Tibial artery (tissue), 4 donors: ENCODE data around the gene MUC6.
A peak's percentile ranks its signal among the peaks of the same experiment; 100 is the strongest.

Experiments
- DNase-seq, 2 donors: peaks; one replicate each; pipeline ENCODE4 v3.0.0-alpha.2; 2019
- H3K27ac ChIP-seq, 2 donors: fragments of 200-600 bp; sonication (generic) in 1 of 2; 1 replicate in 1 of 2; 2 replicates in 1 of 2; pipeline ENCODE4 v1.5.1; 2018 to 2019; ENCODE audit warnings: mild to moderate bottlenecking in 1 of 2
- H3K27me3 ChIP-seq, 2 donors: fragments of 200-600 bp; sonication (generic) in 1 of 2; one replicate each; pipeline versions ENCODE4 v1.5.1 to v1.6.0; 2016 to 2019
- H3K36me3 ChIP-seq, 3 donors: fragments of 200-600 bp; sonication (generic) in 2 of 3; one replicate each; pipeline ENCODE4 v1.5.1; 2016 to 2019; ENCODE audit warnings: mild to moderate bottlenecking in 2 of 3
- H3K4me1 ChIP-seq, 4 donors: fragments of 200-600 bp; sonication (generic) in 2 of 4; 1 replicate in 3 of 4; 2 replicates in 1 of 4; pipeline ENCODE4 v1.5.1; 2016 to 2019
- H3K4me3 ChIP-seq, 2 donors: fragments of 200-600 bp; sonication (generic) in 1 of 2; 1 replicate in 1 of 2; 2 replicates in 1 of 2; pipeline ENCODE4 v1.5.1; 2018 to 2019; ENCODE audit warnings: mild to moderate bottlenecking in 2 of 2
- H3K9me3 ChIP-seq, 3 donors: fragments of 200-600 bp; sonication (generic) in 1 of 3; one replicate each; pipeline ENCODE4 v1.5.1; 2016 to 2019
- intact Hi-C: fragments of 100-400 bp; cut with DNase I; formaldehyde crosslinking; loops from one replicate; pipeline ENCODE4 v1.15.0; 2023; ENCODE audit warnings: low total_unique reads
- TF ChIP-seq, protein P1 (sequence below), 2 experiments: fragments of 200-600 bp in 1 of 2; fragments of 450-650 bp in 1 of 2; IDR thresholded peaks; one replicate each; pipeline ENCODE4 v1.5.1; 2017 to 2019; ENCODE audit warnings: antibody characterized with exemption in 2 of 2, mild to moderate bottlenecking in 1 of 2, moderate library complexity in 1 of 2

Gene MUC6

DNA sequence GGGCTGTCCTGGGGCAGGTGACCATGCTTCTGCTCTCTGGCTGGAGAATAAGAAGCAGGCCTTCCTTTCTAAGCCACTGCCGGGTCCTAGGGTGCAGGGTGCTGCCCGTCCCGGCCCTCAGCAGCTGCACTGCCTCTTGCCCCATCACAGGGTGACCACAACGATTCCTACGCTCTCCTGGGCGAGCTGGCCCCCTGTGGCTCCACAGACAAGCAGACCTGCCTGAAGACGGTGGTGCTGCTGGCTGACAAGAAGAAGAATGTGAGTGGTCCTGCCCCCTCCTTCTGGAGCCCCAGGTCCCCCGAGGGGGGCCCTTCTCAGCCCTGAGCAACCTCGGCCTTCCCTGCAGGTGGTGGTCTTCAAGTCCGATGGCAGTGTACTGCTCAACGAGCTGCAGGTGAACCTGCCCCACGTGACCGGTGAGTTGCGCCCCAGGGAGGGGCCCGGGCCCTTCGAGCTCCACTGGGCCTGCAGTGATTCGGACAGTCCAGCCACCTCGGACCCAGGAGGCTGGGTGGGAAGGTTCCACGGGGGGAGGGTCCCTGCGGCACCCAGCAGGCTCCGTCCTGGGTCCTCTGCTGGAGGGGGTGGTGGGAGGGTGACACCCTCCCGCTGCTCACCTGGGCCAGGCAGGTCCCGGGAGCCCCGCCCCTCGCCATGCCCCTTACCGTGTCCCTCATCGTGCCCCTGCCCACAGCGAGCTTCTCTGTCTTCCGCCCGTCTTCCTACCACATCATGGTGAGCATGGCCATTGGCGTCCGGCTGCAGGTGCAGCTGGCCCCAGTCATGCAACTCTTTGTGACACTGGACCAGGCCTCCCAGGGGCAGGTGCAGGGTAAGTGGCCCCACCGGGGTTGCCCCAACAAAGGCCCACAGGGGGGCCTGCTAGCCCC is 46.5 kb upstream of the MUC6 start:
- peak in 1 of 2 donors; percentile 55 for DNase-seq
- Histone ChIP-seq H3K9me3 (no peaks in the 10 kb centered on the region), H3K4me1 (no peaks in the 10 kb centered on the region), H3K4me3 (no peak overlapping the region), H3K36me3 (no peaks in the 10 kb centered on the region), H3K27ac (no peak overlapping the region), H3K27me3 (peaks cover 0 to 53% of the 10 kb centered on the region in 2 donors)
- TF ChIP-seq, protein P1, sequence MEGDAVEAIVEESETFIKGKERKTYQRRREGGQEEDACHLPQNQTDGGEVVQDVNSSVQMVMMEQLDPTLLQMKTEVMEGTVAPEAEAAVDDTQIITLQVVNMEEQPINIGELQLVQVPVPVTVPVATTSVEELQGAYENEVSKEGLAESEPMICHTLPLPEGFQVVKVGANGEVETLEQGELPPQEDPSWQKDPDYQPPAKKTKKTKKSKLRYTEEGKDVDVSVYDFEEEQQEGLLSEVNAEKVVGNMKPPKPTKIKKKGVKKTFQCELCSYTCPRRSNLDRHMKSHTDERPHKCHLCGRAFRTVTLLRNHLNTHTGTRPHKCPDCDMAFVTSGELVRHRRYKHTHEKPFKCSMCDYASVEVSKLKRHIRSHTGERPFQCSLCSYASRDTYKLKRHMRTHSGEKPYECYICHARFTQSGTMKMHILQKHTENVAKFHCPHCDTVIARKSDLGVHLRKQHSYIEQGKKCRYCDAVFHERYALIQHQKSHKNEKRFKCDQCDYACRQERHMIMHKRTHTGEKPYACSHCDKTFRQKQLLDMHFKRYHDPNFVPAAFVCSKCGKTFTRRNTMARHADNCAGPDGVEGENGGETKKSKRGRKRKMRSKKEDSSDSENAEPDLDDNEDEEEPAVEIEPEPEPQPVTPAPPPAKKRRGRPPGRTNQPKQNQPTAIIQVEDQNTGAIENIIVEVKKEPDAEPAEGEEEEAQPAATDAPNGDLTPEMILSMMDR (IDR thresholded peaks at IDR 0.05): no peak
- intact Hi-C loops: no loop called here

DNA sequence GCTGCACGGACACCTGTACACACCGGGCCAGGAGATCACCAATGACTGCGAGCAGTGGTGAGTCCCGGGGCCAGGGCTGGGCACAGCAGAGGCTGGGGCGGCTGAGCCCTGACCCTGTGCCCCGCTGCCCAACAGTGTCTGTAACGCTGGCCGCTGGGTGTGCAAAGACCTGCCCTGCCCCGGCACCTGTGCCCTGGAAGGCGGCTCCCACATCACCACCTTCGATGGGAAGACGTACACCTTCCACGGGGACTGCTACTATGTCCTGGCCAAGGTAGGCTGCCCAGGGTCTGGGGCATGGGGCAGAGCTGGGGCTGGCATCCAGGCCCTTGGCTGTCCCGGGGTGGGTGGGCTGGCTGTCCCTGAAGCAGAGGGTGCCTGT is 45.8 kb upstream of the MUC6 start:
- Histone ChIP-seq H3K4me1 (no peaks in the 10 kb centered on the region), H3K27ac (no peak overlapping the region), H3K27me3 (peaks cover 0 to 53% of the 10 kb centered on the region in 2 donors), H3K4me3 (no peak overlapping the region), H3K36me3 (no peaks in the 10 kb centered on the region), H3K9me3 (no peaks in the 10 kb centered on the region)
- intact Hi-C loops: no loop called here
- peak in 1 of 2 donors; percentile 56 for DNase-seq
- TF ChIP-seq, protein P1 (IDR thresholded peaks at IDR 0.05): no peak

DNA sequence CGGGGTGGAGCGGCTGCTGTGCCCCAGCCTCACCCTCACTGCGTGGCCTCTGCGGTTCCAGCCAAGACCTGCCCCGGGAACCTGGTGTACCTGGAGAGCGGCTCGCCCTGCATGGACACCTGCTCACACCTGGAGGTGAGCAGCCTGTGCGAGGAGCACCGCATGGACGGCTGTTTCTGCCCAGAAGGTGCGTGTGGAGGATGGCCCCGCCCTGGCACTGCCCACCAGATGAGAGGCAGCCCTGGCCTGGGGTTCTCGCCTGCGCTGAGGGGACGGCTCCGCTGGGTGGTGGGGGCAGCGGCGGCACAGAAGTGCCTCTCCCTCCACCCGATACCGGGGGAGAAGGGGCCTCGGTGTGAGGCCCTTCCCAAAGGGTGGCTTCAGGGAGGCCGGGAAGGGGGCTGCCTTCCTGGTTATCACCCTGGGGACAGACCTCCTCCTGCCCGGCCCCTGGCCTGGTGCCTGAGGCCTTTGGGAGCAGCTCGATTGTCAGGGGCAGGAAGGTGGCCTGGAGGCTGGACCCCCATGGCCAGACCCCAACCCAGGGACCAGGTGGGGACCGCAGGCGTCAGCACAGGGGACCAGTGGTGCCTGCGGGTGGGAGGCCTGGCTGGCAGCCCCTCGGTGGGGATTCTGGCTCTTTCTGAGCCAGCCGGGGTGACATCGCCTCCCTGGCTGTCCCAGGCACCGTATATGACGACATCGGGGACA is 45.2 kb upstream of the MUC6 start:
- peak in 1 of 2 donors; percentile 58 for DNase-seq
- H3K4me1 ChIP-seq: no peaks in the 10 kb centered on the region
- no peaks in the 10 kb centered on the region for H3K36me3 ChIP-seq
- TF ChIP-seq, protein P1 (IDR thresholded peaks at IDR 0.05): no peak
- H3K27ac ChIP-seq: no peak overlapping the region
- H3K27me3 ChIP-seq: peaks cover 0 to 52% of the 10 kb centered on the region in 2 donors
- intact Hi-C loops: no loop called here
- no peaks in the 10 kb centered on the region for H3K9me3 ChIP-seq
- H3K4me3 ChIP-seq: no peak overlapping the region

DNA sequence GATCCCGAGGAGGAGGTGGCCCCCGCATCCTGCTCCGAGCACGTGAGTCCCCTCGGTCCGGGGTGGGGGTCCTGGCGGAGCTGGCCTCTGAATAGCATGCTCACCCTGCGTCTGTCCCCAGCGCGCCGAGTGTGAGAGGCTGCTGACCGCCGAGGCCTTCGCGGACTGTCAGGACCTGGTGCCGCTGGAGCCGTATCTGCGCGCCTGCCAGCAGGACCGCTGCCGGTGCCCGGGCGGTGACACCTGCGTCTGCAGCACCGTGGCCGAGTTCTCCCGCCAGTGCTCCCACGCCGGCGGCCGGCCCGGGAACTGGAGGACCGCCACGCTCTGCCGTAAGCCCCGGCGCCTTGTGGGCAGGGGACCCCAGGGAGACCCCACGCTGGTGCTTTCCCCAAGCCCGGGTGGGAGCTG is 41.7 kb upstream of the MUC6 start:
- Histone ChIP-seq H3K27me3 (peaks cover 0 to 47% of the 10 kb centered on the region in 2 donors), H3K36me3 (no peaks in the 10 kb centered on the region), H3K4me1 (peaks cover 0 to 5% (median 0%) of the 10 kb centered on the region in 4 donors), H3K4me3 (no peak overlapping the region), H3K9me3 (no peaks in the 10 kb centered on the region), H3K27ac (no peak overlapping the region)
- peak in 1 of 2 donors; percentile 62 for DNase-seq
- TF ChIP-seq, protein P1 (IDR thresholded peaks at IDR 0.05): no peak
- intact Hi-C loops: no loop called here

DNA sequence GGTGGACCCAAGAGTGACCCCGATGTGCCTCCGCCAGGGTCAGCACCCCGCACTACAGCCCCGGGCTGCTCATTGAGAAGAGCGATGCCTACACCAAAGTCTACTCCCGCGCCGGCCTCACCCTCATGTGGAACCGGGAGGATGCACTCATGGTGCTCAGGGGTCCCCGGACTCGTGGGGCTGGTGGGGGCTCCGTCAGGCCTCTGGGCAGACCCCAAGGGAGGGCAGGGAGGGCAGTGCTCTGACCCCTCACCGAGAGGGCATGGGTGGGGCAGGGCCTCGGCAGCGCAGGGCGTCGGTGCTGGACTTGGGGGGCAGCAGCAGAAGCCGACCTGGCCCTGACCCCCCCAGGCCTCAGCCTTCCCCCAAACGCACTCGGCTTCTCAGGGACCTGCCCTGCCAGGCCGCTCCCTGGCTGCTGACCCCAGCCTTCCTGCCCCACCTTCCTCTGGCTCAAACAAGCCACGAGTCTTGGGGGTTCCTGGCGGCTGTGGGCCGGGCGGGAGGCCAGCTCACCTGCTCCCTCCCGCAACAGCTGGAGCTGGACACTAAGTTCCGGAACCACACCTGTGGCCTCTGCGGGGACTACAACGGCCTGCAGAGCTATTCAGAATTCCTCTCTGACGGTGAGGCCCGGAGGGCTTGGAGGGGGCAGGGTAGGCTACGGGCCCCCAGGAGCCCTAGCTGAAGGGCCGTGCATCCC is 41.0 kb upstream of the MUC6 start:
- TF ChIP-seq, protein P1 (IDR thresholded peaks at IDR 0.05): no peak
- Histone ChIP-seq H3K27ac (no peak overlapping the region), H3K36me3 (no peaks in the 10 kb centered on the region), H3K4me3 (no peak overlapping the region), H3K4me1 (peaks cover 0 to 8% (median 0%) of the 10 kb centered on the region in 4 donors), H3K27me3 (peaks cover 0 to 47% of the 10 kb centered on the region in 2 donors), H3K9me3 (no peaks in the 10 kb centered on the region)
- DNase-seq: peak in 1 of 2 donors; percentile 55
- intact Hi-C loops: no loop called here
